Fibroblast of lung (primary cell): Measurements from ENCODE around the gene ULK2. TPM values are rescaled to one million over a fixed set of nuclear protein-coding genes. Genes with fewer than 3 reads are reported as not detected.

Source experiments
- DNase-seq, 2 donors: peaks; one replicate each; pipeline versions ENCODE4 v3.0.0 to v3.0.0-alpha.2; 2010; ENCODE audit warnings: low read depth in 2 of 2
- H2AFZ ChIP-seq: 2 replicates; pipeline ENCODE4 v1.5.1; 2012; ENCODE audit warnings: low read length, control low read depth, inconsistent platforms
- H3K27ac ChIP-seq: 2 replicates; pipeline ENCODE4 v1.5.1; 2011; ENCODE audit warnings: low read length, control low read depth; ENCODE audit not compliant: insufficient read depth
- H3K27me3 ChIP-seq: 2 replicates; pipeline ENCODE4 v1.5.1; 2011; ENCODE audit warnings: mild to moderate bottlenecking, low read length; ENCODE audit not compliant: control insufficient read depth, insufficient read depth
- H3K36me3 ChIP-seq: 2 replicates; pipeline ENCODE4 v1.5.1; 2011; ENCODE audit warnings: low read length; ENCODE audit not compliant: control insufficient read depth, insufficient read depth
- H3K4me1 ChIP-seq: 2 replicates; pipeline ENCODE4 v1.5.1; 2011; ENCODE audit warnings: low read length; ENCODE audit not compliant: control insufficient read depth, insufficient read depth; ENCODE audit errors: extremely low read depth
- H3K4me2 ChIP-seq: 2 replicates; pipeline ENCODE4 v1.5.1; 2011; ENCODE audit warnings: low read length, control low read depth; ENCODE audit not compliant: insufficient read depth; ENCODE audit errors: extremely low read depth
- H3K4me3 ChIP-seq, 4 experiments: fragments of 200-600 bp in 1 of 4; sonication (generic) in 1 of 4; replicated peaks in 1 of 4; 2 replicates each; pipeline ENCODE4 v1.5.1; 2011 to 2016; ENCODE audit warnings: low read length in 4 of 4, low read depth in 3 of 4, mild to moderate bottlenecking in 3 of 4, control low read depth in 2 of 4, inconsistent platforms in 1 of 4, mixed read lengths in 1 of 4; ENCODE audit not compliant: insufficient read depth in 1 of 4; ENCODE audit errors: control extremely low read depth in 1 of 4
- H3K79me2 ChIP-seq: 2 replicates; pipeline ENCODE4 v1.5.1; 2012; ENCODE audit warnings: mild to moderate bottlenecking, low read length, inconsistent platforms; ENCODE audit not compliant: control insufficient read depth, insufficient read depth
- H3K9ac ChIP-seq: 2 replicates; pipeline ENCODE4 v1.5.1; 2011; ENCODE audit warnings: mild to moderate bottlenecking, low read length, control low read depth; ENCODE audit not compliant: insufficient read depth
- H3K9me3 ChIP-seq: 2 replicates; pipeline ENCODE4 v1.5.1; 2012; ENCODE audit warnings: low read depth, low read length; ENCODE audit not compliant: control insufficient read depth, insufficient read depth
- H4K20me1 ChIP-seq: 2 replicates; pipeline ENCODE4 v1.5.1; 2011; ENCODE audit warnings: low read length; ENCODE audit not compliant: control insufficient read depth, insufficient read depth; ENCODE audit errors: extremely low read depth
- CTCF ChIP-seq, 2 donors: IDR thresholded peaks in 1 of 2; conservative IDR thresholded peaks in 1 of 2; 1 replicate in 1 of 2; 2 replicates in 1 of 2; pipeline ENCODE4 v1.5.1; 2011 to 2012; ENCODE audit warnings: low read length in 2 of 2, control low read depth in 1 of 2, inconsistent platforms in 1 of 2, low read depth in 1 of 2, mild to moderate bottlenecking in 1 of 2
- EZH2 ChIP-seq: IDR thresholded peaks from 2 replicates; pipeline ENCODE4 v1.5.1; 2012; ENCODE audit warnings: low read length, control low read depth, mild to moderate bottlenecking; ENCODE audit errors: missing control alignments
- polyA plus RNA-seq, 2 donors: library from polyadenylated mRNA; depleted of rRNA in 1 of 2; stranded (reverse) in 1 of 2; unstranded in 1 of 2; fragments of >200 nt; gene quantifications; 2 replicates each; pipeline ENCODE4 v1.2.1, GENCODE V29; 2011 to 2012; ENCODE audit warnings: missing spikeins in 1 of 2
- total RNA-seq: library from RNA; depleted of rRNA; stranded (reverse); fragments of >200 nt; gene quantifications from 2 replicates; pipeline ENCODE4 v1.2.1, GENCODE V29; 2014

ULK2 gene
- total and polyA plus RNA-seq, 2 donors (not counting 1 experiment from before 2014, with no cell fraction given), result 20.0 to 46.1 TPM

GRCh38 chr17:19785854-19786253 lies 81.9 kb downstream of the ULK2 start:
- Histone ChIP-seq H3K9ac (no peak overlapping the region), H3K9me3 (no peaks in the 10 kb centered on the region), H3K4me3 (no peak overlapping the region), H3K27ac (no peak overlapping the region), H2AFZ (no peak overlapping the region), H3K79me2 (no peaks in the 10 kb centered on the region), H3K36me3 (no peaks in the 10 kb centered on the region), H3K27me3 (no peaks in the 10 kb centered on the region), H4K20me1 (no peaks in the 10 kb centered on the region), H3K4me2 (no peak overlapping the region), H3K4me1 (no peaks in the 10 kb centered on the region)
- peak in 1 of 2 donors; percentile 13 for TF ChIP-seq CTCF (conservative IDR thresholded peaks at IDR 0.05 in 1 of 2, IDR thresholded peaks at IDR 0.05 in 1 of 2; ENCODE audit: low read depth in 1 of 2, low read length in 2 of 2)
- TF ChIP-seq EZH2, result no peak
- peak in 1 of 2 donors; percentile 12 for DNase-seq

- no peaks in the 10 kb centered on the region for H4K20me1 ChIP-seq
- H3K79me2 ChIP-seq, result no peaks in the 10 kb centered on the region
- H3K27me3 ChIP-seq, result no peaks in the 10 kb centered on the region
- no peaks in the 10 kb centered on the region for H3K4me1 ChIP-seq
- H3K9ac ChIP-seq, result no peak overlapping the region
- TF ChIP-seq EZH2 (no peak), CTCF (conservative IDR thresholded peaks at IDR 0.05 in 1 of 2, IDR thresholded peaks at IDR 0.05 in 1 of 2; ENCODE audit: low read depth in 1 of 2, low read length in 2 of 2) (no peak)
- H3K36me3 ChIP-seq, result no peaks in the 10 kb centered on the region
- H2AFZ ChIP-seq, result no peak overlapping the region
- H3K4me2 ChIP-seq, result no peak overlapping the region
- no peak for DNase-seq
- no peak overlapping the region for H3K4me3 ChIP-seq
- H3K27ac ChIP-seq, result no peak overlapping the region
- H3K9me3 ChIP-seq, result no peaks in the 10 kb centered on the region
These were observed 86.0 kb downstream of the ULK2 start for GRCh38 chr17:19781488-19782458.

GRCh38 chr17:19780846-19781245 lies 86.9 kb downstream of the ULK2 start:
- H4K20me1 ChIP-seq, result no peaks in the 10 kb centered on the region
- no peak overlapping the region for H3K9ac ChIP-seq
- no peaks in the 10 kb centered on the region for H3K27me3 ChIP-seq
- TF ChIP-seq CTCF (conservative IDR thresholded peaks at IDR 0.05 in 1 of 2, IDR thresholded peaks at IDR 0.05 in 1 of 2; ENCODE audit: low read depth in 1 of 2, low read length in 2 of 2), result no peak
- TF ChIP-seq EZH2, result no peak
- H3K79me2 ChIP-seq, result no peaks in the 10 kb centered on the region
- no peaks in the 10 kb centered on the region for H3K36me3 ChIP-seq
- H3K27ac ChIP-seq, result no peak overlapping the region
- H3K4me2 ChIP-seq, result no peak overlapping the region
- H3K4me3 ChIP-seq, result no peak overlapping the region
- no peak overlapping the region for H2AFZ ChIP-seq
- no peaks in the 10 kb centered on the region for H3K4me1 ChIP-seq
- H3K9me3 ChIP-seq, result no peaks in the 10 kb centered on the region
- no peak for DNase-seq
